CD14-positive monocyte (primary cell): ENCODE data around the gene G6PC3. TPM values are rescaled to one million over a fixed set of nuclear protein-coding genes. Genes with fewer than 3 reads are reported as not detected.
A peak's percentile ranks its signal among the peaks of the same experiment; 100 is the strongest.

ENCODE experiments used
- DNase-seq, 3 donors: peaks; one replicate each; pipeline ENCODE4 v3.0.0-alpha.2; 2011 to 2022
- H2AFZ ChIP-seq: 2 replicates; pipeline ENCODE4 v1.6.0; 2012; ENCODE audit warnings: mild to moderate bottlenecking, low read depth, low read length, inconsistent platforms; ENCODE audit not compliant: insufficient read depth, poor library complexity, severe bottlenecking
- H3K27ac ChIP-seq, 2 donors: 1 replicate in 1 of 2; 2 replicates in 1 of 2; pipeline ENCODE4 v1.5.1; 2012 to 2013; ENCODE audit warnings: low read length in 2 of 2, control low read depth in 1 of 2, inconsistent platforms in 1 of 2, low read depth in 1 of 2, mild to moderate bottlenecking in 1 of 2
- H3K27me3 ChIP-seq, 2 donors: one replicate each; pipeline versions ENCODE4 v1.6.0 to v1.6.1; 2011 to 2013; ENCODE audit warnings: low read length in 2 of 2; ENCODE audit not compliant: control insufficient read depth in 2 of 2, insufficient read depth in 2 of 2
- H3K36me3 ChIP-seq, 2 donors: replicated peaks in 1 of 2; 1 replicate in 1 of 2; 2 replicates in 1 of 2; pipeline versions ENCODE4 v1.5.1 to v1.6.1; 2012 to 2013; ENCODE audit warnings: low read length in 2 of 2, control low read depth in 1 of 2, inconsistent platforms in 1 of 2, mild to moderate bottlenecking in 1 of 2; ENCODE audit not compliant: insufficient read depth in 2 of 2, control insufficient read depth in 1 of 2
- H3K4me1 ChIP-seq, 2 donors: 1 replicate in 1 of 2; 2 replicates in 1 of 2; pipeline versions ENCODE4 v1.5.1 to v1.6.1; 2012 to 2013; ENCODE audit warnings: low read length in 2 of 2, control low read depth in 1 of 2, inconsistent platforms in 1 of 2, mild to moderate bottlenecking in 1 of 2, moderate library complexity in 1 of 2; ENCODE audit not compliant: insufficient read depth in 2 of 2, control insufficient read depth in 1 of 2
- H3K4me2 ChIP-seq: replicated peaks from 2 replicates; pipeline ENCODE3; 2012; ENCODE audit warnings: low read length, moderate library complexity, mild to moderate bottlenecking; ENCODE audit not compliant: poor library complexity, severe bottlenecking; ENCODE audit errors: extremely low read depth
- H3K4me3 ChIP-seq, 3 experiments: fragments of 200-600 bp in 1 of 3; sonication (generic) in 1 of 3; replicated peaks in 1 of 3; 1 replicate in 2 of 3; 2 replicates in 1 of 3; pipeline ENCODE4 v1.5.1; 2011 to 2013; ENCODE audit warnings: low read length in 3 of 3, mild to moderate bottlenecking in 3 of 3, control low read depth in 2 of 3, low read depth in 2 of 3, inconsistent platforms in 1 of 3, moderate library complexity in 1 of 3
- H3K79me2 ChIP-seq: 2 replicates; pipeline ENCODE4 v1.6.0; 2012; ENCODE audit warnings: mild to moderate bottlenecking, control low read depth, inconsistent platforms, low read length, moderate library complexity; ENCODE audit not compliant: insufficient read depth
- H3K9ac ChIP-seq: 2 replicates; pipeline ENCODE4 v1.6.0; 2017; ENCODE audit warnings: low read length, mild to moderate bottlenecking; ENCODE audit not compliant: insufficient read depth, poor library complexity, severe bottlenecking
- H3K9me3 ChIP-seq, 2 donors: replicated peaks in 1 of 2; 1 replicate in 1 of 2; 2 replicates in 1 of 2; pipeline versions ENCODE4 v1.5.1 to v1.6.1; 2012 to 2013; ENCODE audit warnings: low read length in 2 of 2, control low read depth in 1 of 2; ENCODE audit not compliant: control insufficient read depth in 1 of 2, insufficient read depth in 1 of 2
- H4K20me1 ChIP-seq: 2 replicates; pipeline ENCODE4 v1.6.0; 2012; ENCODE audit warnings: mild to moderate bottlenecking, low read length, control low read depth, moderate library complexity; ENCODE audit not compliant: insufficient read depth
- H3K27ac Mint-ChIP-seq, 7 donors: one replicate each; pipeline ENCODE4 v1.8.0; 2020; ENCODE audit warnings: mild to moderate bottlenecking in 7 of 7, mixed read lengths in 7 of 7, moderate library complexity in 6 of 7, inconsistent platforms in 2 of 7
- H3K27me3 Mint-ChIP-seq, 3 donors: one replicate each; pipeline ENCODE4 v1.8.0; 2021 to 2022; ENCODE audit warnings: low read depth in 3 of 3, mild to moderate bottlenecking in 3 of 3, mixed read lengths in 3 of 3, moderate library complexity in 3 of 3, inconsistent platforms in 1 of 3
- H3K36me3 Mint-ChIP-seq, 2 donors: one replicate each; pipeline ENCODE4 v1.8.0; 2020; ENCODE audit warnings: mixed read lengths in 2 of 2, inconsistent platforms in 1 of 2, mild to moderate bottlenecking in 1 of 2
- H3K4me1 Mint-ChIP-seq: one replicate; pipeline ENCODE4 v1.8.0; 2020; ENCODE audit warnings: mild to moderate bottlenecking, mixed read lengths
- H3K4me3 Mint-ChIP-seq, 2 donors: one replicate each; pipeline ENCODE4 v1.8.0; 2020; ENCODE audit warnings: mild to moderate bottlenecking in 2 of 2, mixed read lengths in 2 of 2, moderate library complexity in 1 of 2
- H3K9me3 Mint-ChIP-seq, 7 donors: one replicate each; pipeline ENCODE4 v1.8.0; 2020 to 2022; ENCODE audit warnings: mixed read lengths in 7 of 7, mild to moderate bottlenecking in 6 of 7, moderate library complexity in 6 of 7, inconsistent platforms in 2 of 7
- WGBS: methylation state at CpG from one replicate; pipeline ENCODE4 v1.1.5; 2013; ENCODE audit warnings: missing lambda C conversion rate; ENCODE audit not compliant: insufficient coverage; 5-methylcytosine and 5-hydroxymethylcytosine counted together
- intact Hi-C, 2 donors: fragments of 100-400 bp; cut with micrococcal nuclease; formaldehyde crosslinking; loops; one replicate each; pipeline versions ENCODE4 v1.15.0 to v1.15.1; 2023
- polyA plus RNA-seq, 3 donors: library from polyadenylated mRNA; depleted of rRNA in 1 of 3; unstranded in 2 of 3; stranded (reverse) in 1 of 3; fragments of 300-500 nt in 2 of 3; fragments of >200 nt in 1 of 3; fragmentation: Illumina TruSeq in 2 of 3; gene quantifications; 1 replicate in 2 of 3; 2 replicates in 1 of 3; pipeline ENCODE4 v1.2.3, GENCODE V29; 2012 to 2021
- TF ChIP-seq, protein P1 (sequence below): fragments of 200-600 bp; IDR thresholded peaks from one replicate; pipeline ENCODE4 v1.8.0; 2022; ENCODE audit warnings: antibody characterized with exemption, mild to moderate bottlenecking

G6PC3 gene
- polyA plus RNA-seq, 3 donors: 38.0 to 46.4 (median 42.4) TPM

DNA sequence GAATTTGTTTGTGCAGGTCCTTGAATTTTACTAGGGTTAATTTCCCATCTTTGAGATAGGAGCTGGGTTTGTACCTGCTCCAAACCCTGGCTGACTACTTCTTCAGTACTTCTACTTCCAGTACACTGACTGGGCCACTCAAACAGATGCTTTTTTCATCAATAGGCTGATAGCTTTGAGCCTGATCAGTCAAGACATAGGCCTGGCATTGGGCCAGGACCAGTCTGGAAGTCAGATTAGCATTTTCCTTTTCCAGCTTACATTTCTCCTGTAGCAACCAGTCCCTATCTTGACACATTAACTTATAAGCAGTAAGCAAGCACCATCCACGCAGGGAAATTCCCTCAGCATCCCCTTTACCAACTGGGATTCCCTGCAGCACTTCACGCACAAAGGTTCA, 48.3 kb upstream of the G6PC3 start:
- TF ChIP-seq, protein P1, sequence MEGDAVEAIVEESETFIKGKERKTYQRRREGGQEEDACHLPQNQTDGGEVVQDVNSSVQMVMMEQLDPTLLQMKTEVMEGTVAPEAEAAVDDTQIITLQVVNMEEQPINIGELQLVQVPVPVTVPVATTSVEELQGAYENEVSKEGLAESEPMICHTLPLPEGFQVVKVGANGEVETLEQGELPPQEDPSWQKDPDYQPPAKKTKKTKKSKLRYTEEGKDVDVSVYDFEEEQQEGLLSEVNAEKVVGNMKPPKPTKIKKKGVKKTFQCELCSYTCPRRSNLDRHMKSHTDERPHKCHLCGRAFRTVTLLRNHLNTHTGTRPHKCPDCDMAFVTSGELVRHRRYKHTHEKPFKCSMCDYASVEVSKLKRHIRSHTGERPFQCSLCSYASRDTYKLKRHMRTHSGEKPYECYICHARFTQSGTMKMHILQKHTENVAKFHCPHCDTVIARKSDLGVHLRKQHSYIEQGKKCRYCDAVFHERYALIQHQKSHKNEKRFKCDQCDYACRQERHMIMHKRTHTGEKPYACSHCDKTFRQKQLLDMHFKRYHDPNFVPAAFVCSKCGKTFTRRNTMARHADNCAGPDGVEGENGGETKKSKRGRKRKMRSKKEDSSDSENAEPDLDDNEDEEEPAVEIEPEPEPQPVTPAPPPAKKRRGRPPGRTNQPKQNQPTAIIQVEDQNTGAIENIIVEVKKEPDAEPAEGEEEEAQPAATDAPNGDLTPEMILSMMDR: no peak
- no peaks in the 10 kb centered on the region for H3K4me1 ChIP-seq
- peaks cover 0 to 2% (median 0%) of the 10 kb centered on the region in 3 donors for H3K27me3 Mint-ChIP-seq
- H3K36me3 Mint-ChIP-seq: peaks cover 28 to 34% of the 10 kb centered on the region in 2 donors
- H3K9me3 Mint-ChIP-seq: no peaks in the 10 kb centered on the region
- no peak overlapping the region for H3K9ac ChIP-seq
- H3K27ac ChIP-seq: no peak overlapping the region
- no peak overlapping the region for H3K4me3 Mint-ChIP-seq
- H3K9me3 ChIP-seq: no peaks in the 10 kb centered on the region
- peaks cover 4 to 27% of the 10 kb centered on the region in 2 donors for H3K36me3 ChIP-seq
- intact Hi-C loops: no loop called here
- no peak for DNase-seq
- no peaks in the 10 kb centered on the region for H3K4me1 Mint-ChIP-seq
- H3K27ac Mint-ChIP-seq: no peak overlapping the region
- no peak overlapping the region for H3K4me3 ChIP-seq
- WGBS: 100% methylated on average over 2 of the region's 2 CpGs
- no peak overlapping the region for H2AFZ ChIP-seq
- no peak overlapping the region for H3K4me2 ChIP-seq
- no peaks in the 10 kb centered on the region for H4K20me1 ChIP-seq
- H3K79me2 ChIP-seq: no peaks in the 10 kb centered on the region
- no peaks in the 10 kb centered on the region for H3K27me3 ChIP-seq

- Histone ChIP-seq H3K9ac (no peak overlapping the region), H3K4me2 (no peak overlapping the region)
- 96% methylated on average over 21 of the region's 22 CpGs for WGBS
Observed at GRCh38 chr17:44023545-44024270, 46.8 kb upstream of the G6PC3 start.

More at GRCh38 chr17:44023545-44024270, 46.8 kb upstream of the G6PC3 start:
- H3K36me3 ChIP-seq: peaks cover 5 to 36% of the 10 kb centered on the region in 2 donors
- H3K4me3 ChIP-seq: no peak overlapping the region
- intact Hi-C loops: no loop called here
- peaks cover 0 to 2% (median 0%) of the 10 kb centered on the region in 3 donors for H3K27me3 Mint-ChIP-seq
- H3K27ac Mint-ChIP-seq: peak overlapping the region in 1 of 7 donors; percentile 46
- H3K4me1 Mint-ChIP-seq: no peaks in the 10 kb centered on the region
- no peaks in the 10 kb centered on the region for H3K79me2 ChIP-seq
- no peaks in the 10 kb centered on the region for H3K9me3 Mint-ChIP-seq
- TF ChIP-seq, protein P1: no peak
- peaks cover 32 to 34% of the 10 kb centered on the region in 2 donors for H3K36me3 Mint-ChIP-seq
- no peaks in the 10 kb centered on the region for H4K20me1 ChIP-seq
- no peaks in the 10 kb centered on the region for H3K27me3 ChIP-seq
- no peak overlapping the region for H3K27ac ChIP-seq
- H2AFZ ChIP-seq: no peak overlapping the region
- H3K9me3 ChIP-seq: no peaks in the 10 kb centered on the region
- no peak overlapping the region for H3K4me3 Mint-ChIP-seq
- H3K4me1 ChIP-seq: no peaks in the 10 kb centered on the region
- no peak for DNase-seq
